OCI-LY3 (cell line): ENCODE data around the gene DAB1.

ENCODE experiments used
- EZH2phosphoT487 ChIP-seq: fragments of 200-600 bp; shearing (Covaris generic); IDR thresholded peaks from 2 replicates; pipeline ENCODE4 v1.6.1; 2018; ENCODE audit warnings: antibody characterized with exemption, mixed run types, low read depth
- TF ChIP-seq, protein P1 (sequence below): fragments of 200-600, 300-600 bp; sonication (generic); IDR thresholded peaks from 2 replicates; pipeline ENCODE4 v1.5.1; 2014; ENCODE audit warnings: antibody characterized with exemption, low read length, low read depth

DNA sequence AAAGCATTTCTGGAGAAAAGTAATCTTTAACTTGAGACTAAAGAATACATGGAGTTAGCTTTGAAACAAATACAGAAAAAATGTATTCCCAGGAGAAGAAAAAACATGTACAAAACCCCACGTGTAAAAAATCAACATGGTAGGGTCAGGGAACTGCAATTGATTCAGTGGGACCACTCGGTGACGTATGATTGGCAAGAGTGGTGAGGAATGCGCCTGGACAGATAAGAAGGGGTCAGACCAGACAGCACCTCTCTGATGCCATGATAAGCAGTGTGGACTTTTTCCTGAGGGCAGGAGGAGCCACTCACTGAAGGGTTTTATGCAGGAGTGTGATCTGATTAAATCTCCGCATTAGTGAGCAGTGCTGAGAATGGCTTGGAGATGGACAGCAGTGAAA is 142.5 kb downstream of the DAB1 start:
- TF ChIP-seq, protein P1, sequence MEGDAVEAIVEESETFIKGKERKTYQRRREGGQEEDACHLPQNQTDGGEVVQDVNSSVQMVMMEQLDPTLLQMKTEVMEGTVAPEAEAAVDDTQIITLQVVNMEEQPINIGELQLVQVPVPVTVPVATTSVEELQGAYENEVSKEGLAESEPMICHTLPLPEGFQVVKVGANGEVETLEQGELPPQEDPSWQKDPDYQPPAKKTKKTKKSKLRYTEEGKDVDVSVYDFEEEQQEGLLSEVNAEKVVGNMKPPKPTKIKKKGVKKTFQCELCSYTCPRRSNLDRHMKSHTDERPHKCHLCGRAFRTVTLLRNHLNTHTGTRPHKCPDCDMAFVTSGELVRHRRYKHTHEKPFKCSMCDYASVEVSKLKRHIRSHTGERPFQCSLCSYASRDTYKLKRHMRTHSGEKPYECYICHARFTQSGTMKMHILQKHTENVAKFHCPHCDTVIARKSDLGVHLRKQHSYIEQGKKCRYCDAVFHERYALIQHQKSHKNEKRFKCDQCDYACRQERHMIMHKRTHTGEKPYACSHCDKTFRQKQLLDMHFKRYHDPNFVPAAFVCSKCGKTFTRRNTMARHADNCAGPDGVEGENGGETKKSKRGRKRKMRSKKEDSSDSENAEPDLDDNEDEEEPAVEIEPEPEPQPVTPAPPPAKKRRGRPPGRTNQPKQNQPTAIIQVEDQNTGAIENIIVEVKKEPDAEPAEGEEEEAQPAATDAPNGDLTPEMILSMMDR: no peak
- no peak for TF ChIP-seq EZH2phosphoT487
